Measurements from ENCODE around the gene AKAP9. TPM values are rescaled to one million over a fixed set of nuclear protein-coding genes. Genes with fewer than 3 reads are reported as not detected.

Gene AKAP9
- total RNA-seq, 2 donors from 2014 or later: 57.0 to 61.9 TPM

- Mint-ChIP-seq H3K4me1 (peaks cover 13% of the 10 kb centered on the region), H3K4me3 (no peak overlapping the region), H3K36me3 (ENCODE audit: low read depth) (no peaks in the 10 kb centered on the region), H3K27me3 (ENCODE audit: insufficient read depth) (no peaks in the 10 kb centered on the region), H3K9me3 (no peaks in the 10 kb centered on the region), H3K27ac (no peak overlapping the region)
- Histone ChIP-seq H3K4me3 (ENCODE audit: low read length) (no peak overlapping the region), H3K27ac (ENCODE audit: low read depth, low read length) (no peak overlapping the region), H3K9ac (ENCODE audit: extremely low read depth, low read length, poor library complexity, severe bottlenecking) (no peak overlapping the region), H3K27me3 (ENCODE audit: control insufficient read depth, insufficient read depth, low read length, poor library complexity, severe bottlenecking) (no peaks in the 10 kb centered on the region), H3K9me3 (ENCODE audit: control insufficient read depth, low read length) (no peaks in the 10 kb centered on the region), H3K36me3 (ENCODE audit: control insufficient read depth, insufficient read depth, low read length) (no peaks in the 10 kb centered on the region), H3K4me1 (ENCODE audit: control insufficient read depth, insufficient read depth, low read length) (peaks cover 13% of the 10 kb centered on the region)
- whole genome bisulfite sequencing, 2 experiments (ENCODE audit: insufficient coverage in 1 of 2, insufficient read length in 1 of 2): 80% methylated on average over 1 of the region's 1 CpG; no CpG with 5 or more reads in 1 of the 2 experiments
- no peak for DNase-seq
- TF ChIP-seq CTCF (conservative IDR thresholded peaks at IDR 0.05): no peak
Measured at GRCh38 chr7:91918356-91918755, 22.3 kb upstream of the AKAP9 start.

GRCh38 chr7:91922857-91923256 lies 17.8 kb upstream of the AKAP9 start:
- no peak overlapping the region for H3K27ac Mint-ChIP-seq
- Histone ChIP-seq H3K27me3 (ENCODE audit: control insufficient read depth, insufficient read depth, low read length, poor library complexity, severe bottlenecking) (no peaks in the 10 kb centered on the region), H3K27ac (ENCODE audit: low read depth, low read length) (no peak overlapping the region), H3K36me3 (ENCODE audit: control insufficient read depth, insufficient read depth, low read length) (no peaks in the 10 kb centered on the region), H3K9me3 (ENCODE audit: control insufficient read depth, low read length) (no peaks in the 10 kb centered on the region), H3K9ac (ENCODE audit: extremely low read depth, low read length, poor library complexity, severe bottlenecking) (no peak overlapping the region), H3K4me3 (ENCODE audit: low read length) (no peak overlapping the region), H3K4me1 (ENCODE audit: control insufficient read depth, insufficient read depth, low read length) (peaks cover 5% of the 10 kb centered on the region)
- no peak overlapping the region for H3K4me3 Mint-ChIP-seq
- DNase-seq: no peak
- 94 to 100% methylated on average over 2 to 4 of the region's 4 CpGs for WGBS, 2 experiments (ENCODE audit: insufficient coverage in 1 of 2, insufficient read length in 1 of 2)
- no peak for TF ChIP-seq CTCF (conservative IDR thresholded peaks at IDR 0.05)
- no peaks in the 10 kb centered on the region for H3K36me3 Mint-ChIP-seq (ENCODE audit: low read depth)
- peaks cover 12% of the 10 kb centered on the region for H3K27me3 Mint-ChIP-seq (ENCODE audit: insufficient read depth)
- peaks cover 10% of the 10 kb centered on the region for H3K9me3 Mint-ChIP-seq
- no peaks in the 10 kb centered on the region for H3K4me1 Mint-ChIP-seq

- H3K4me3 ChIP-seq (ENCODE audit: low read length): no peak overlapping the region
- no peaks in the 10 kb centered on the region for H3K27me3 ChIP-seq (ENCODE audit: control insufficient read depth, insufficient read depth, low read length, poor library complexity, severe bottlenecking)
- WGBS, 2 experiments (ENCODE audit: insufficient coverage in 1 of 2, insufficient read length in 1 of 2): 87 to 88% methylated on average over 4 to 6 of the region's 6 CpGs
- H3K36me3 Mint-ChIP-seq (ENCODE audit: low read depth): no peaks in the 10 kb centered on the region
- no peak overlapping the region for H3K4me3 Mint-ChIP-seq
- H3K27ac ChIP-seq (ENCODE audit: low read depth, low read length): no peak overlapping the region
- H3K4me1 Mint-ChIP-seq: no peaks in the 10 kb centered on the region
- H3K27ac Mint-ChIP-seq: no peak overlapping the region
- DNase-seq: no peak
- no peaks in the 10 kb centered on the region for H3K9me3 ChIP-seq (ENCODE audit: control insufficient read depth, low read length)
- no peaks in the 10 kb centered on the region for H3K4me1 ChIP-seq (ENCODE audit: control insufficient read depth, insufficient read depth, low read length)
- peaks cover 10% of the 10 kb centered on the region for H3K9me3 Mint-ChIP-seq
- no peaks in the 10 kb centered on the region for H3K36me3 ChIP-seq (ENCODE audit: control insufficient read depth, insufficient read depth, low read length)
- H3K9ac ChIP-seq (ENCODE audit: extremely low read depth, low read length, poor library complexity, severe bottlenecking): no peak overlapping the region
- TF ChIP-seq CTCF (conservative IDR thresholded peaks at IDR 0.05): no peak
- peaks cover 22% of the 10 kb centered on the region for H3K27me3 Mint-ChIP-seq (ENCODE audit: insufficient read depth)
Measured at GRCh38 chr7:91927912-91928311, 12.8 kb upstream of the AKAP9 start.
